ENCODE results near the gene CYTH4.

Gene CYTH4

DNA sequence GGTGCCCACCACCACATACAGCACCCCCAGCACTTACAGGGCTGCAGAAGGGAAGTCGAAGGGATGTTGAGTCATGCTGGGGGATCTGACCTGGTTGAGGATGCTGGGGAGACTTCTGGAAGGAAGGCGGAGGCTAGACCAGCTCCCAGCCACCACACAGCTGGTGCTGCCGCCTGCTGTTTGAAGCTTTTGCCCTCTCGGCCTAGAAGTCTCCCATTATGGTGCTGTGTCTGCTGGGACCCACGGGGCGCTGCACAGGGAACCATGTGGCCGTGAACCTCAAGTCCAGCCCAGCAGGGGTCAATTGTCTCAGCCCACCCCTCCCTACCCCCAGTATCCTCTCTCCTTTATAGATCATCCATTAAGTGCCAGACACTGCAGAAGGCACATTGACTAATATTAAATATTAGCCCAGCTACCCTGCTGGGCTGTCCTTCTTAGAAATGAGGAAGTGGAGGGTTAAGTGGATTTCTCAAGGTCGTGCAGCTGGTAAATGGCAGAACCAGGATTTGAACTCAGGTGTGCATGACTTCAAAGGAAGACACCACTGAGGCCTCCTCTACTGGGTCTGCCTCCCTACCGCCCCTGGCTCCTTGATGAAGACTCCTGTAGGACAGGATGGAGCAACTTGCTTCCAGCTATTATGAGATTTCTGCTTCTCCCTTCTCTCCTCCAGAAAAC is 49.7 kb downstream of the CYTH4 start:
- DNase-seq: no peak

DNA sequence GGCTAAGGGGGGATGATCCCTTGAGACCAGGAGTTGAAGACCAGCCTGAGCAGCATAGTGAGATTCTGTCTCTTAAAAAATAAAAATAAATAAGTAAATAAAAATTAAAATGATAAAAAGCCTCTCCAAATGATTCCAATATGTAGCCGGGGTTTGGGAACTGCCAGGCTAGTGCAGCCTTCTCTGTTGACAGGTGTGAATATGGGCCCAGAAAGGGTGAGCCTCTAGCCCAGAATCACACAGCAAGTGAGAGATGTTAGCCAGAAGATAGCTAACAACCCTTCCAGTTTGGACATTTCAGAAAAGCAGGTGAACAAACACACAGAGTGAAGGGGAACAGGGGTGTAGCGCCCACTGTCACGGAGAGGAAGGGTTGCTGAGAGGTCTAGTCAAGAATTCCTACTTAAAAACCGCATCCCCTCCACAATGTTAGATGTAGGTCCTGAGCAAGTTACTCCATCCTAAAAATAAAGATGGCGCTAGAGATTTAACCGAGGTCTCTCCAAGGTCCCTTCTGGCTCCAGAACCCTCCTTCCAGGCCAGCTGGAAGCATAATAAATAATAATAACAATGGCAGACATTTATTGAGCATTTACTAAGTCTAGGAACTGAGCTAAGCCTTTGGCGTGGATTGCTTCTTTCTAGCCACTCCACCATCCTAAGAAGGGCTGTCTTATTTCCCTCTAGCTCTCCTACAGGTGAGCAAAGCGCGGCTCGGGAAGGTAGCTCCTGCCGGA is 51.6 kb downstream of the CYTH4 start:
- no peak for DNase-seq

DNA sequence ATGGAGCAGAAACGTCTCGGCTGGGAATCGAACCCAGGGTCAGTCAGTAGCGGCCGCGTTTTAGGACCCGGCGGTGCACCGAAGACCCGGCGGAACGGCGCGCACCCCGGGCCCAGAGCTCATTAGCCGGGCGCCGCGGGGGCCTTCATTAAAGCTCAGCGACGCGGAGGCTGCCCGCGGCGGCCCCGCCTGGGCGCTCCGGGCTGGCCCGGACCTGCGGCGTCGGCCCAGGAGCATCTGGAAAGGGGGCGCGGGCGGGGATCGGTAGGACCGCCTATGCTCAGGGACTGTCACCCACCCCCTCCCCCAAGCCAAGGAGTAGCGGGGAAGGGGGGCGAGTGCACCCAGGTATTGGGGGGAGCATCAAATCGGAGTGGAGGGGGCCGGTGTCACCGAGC is 52.2 kb downstream of the CYTH4 start:
- no peak for DNase-seq

DNA sequence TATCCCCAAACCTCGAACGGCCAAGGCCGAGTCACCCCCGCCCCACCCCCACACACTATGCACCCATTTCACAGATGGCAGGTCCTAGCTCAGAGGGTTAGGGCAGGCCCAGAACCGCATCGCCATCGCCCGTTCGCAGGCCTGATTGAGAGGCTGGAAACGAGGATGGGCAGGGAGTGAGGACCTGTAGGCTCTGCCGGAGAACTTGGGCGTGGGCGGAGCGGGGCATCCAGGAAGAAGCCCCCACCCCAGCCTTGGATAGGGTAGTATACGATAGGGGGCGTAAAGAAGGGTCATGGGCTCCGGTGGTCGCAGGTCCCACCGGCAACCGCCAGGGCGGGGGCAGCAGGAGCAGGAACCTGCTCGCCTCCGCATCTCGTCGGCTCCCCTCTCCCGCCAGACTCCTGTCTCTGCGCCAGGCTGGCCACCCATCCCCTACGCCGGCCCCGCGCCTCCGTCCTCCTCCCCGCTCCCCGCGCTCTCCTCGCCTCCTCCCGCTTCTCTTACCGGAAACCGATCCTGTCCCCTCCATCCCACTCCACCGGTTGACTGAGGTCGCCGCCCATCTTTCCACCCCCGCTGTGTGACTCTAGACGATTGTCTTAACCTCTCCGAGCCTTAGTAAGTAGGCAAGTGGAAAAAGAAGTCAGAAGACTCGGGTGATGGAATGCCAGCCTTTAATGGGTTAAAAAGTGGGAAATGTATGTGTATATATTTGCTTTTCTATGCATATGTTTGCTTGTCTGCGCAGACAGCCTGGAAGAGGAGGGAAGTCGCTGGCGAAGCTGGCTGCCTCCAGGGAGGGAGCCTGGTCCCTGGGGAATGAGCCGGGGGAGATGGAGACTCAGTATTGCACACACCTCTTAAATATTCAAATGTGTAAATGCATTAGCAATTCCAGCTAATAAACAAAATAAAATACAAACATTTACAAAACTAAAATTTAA is 52.8 kb downstream of the CYTH4 start:
- DNase-seq: no peak

DNA sequence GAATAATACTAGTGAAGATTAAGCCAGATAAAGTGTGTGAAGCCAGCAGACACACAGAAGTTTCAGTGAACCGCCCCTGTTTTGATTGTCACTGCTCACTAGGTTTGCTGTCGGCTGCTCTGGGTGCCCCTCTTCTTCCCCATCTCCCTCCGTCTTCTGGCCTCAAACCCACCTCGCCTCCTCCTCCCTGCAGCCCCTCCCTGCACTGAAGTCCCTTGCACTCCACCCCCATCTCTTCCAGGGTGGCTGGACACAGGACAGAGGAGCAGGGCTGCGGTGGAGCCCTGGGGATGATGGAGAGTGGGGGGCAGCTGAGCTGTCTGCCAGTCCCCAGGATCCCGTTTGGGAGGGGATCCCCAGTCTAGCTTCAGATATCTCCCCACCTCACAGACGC is 53.5 kb downstream of the CYTH4 start:
- no peak for DNase-seq

DNA sequence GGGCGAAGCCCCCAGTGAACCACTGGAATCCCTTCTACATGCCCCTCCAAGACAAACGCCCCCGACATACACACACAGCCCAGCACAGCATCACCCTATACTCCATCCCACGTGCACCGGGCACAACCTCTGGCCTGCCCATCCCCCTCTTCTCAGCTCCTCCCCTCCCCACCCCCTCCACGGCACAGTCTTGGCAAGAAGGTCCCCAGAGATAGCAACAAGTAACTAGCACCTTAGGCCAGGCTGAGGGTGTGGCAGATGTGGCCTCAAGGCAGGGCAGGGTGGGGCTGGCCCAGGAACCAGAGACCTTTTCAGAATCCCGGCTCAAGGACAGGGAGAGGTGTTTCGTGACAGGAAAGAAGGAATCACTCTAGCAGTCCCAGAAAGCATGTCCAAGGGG is 54.3 kb downstream of the CYTH4 start:
- DNase-seq: no peak

DNA sequence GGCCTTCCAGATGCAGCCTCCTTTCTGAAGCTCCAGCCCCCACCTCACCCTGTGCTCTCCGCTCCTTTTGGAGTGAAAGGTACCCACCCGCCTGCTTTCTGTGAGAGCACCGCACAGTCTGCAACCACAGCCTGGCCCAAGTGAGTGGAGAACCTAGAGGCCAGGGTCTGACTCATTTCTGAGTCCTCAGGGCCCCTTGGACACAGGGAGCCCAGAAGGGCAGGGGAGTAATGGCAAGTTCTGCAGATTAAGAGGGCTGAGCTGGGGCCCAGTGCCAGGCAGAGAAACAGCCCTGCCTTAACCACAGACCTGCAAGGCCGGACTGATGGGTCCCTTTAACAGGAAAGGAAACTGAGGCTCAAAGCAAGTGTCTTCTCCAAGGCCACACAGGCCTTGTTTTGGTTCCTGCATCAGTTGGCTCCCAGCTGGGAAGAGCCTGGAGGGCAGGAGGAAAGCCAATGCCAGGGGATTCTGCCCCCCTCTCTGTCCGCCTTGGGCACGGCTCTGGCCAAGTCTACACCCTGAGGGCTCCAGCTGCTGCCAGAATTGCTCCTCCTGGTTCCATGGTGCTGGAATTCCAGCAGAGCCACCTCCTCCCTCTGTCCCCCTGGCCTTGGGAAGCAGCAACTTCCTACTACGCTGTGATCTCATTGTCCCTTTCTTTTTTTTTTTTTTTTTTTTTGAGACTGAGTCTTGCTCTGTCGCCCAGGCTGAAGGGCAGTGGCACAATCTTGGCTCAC is 55.1 kb downstream of the CYTH4 start:
- DNase-seq: no peak

DNA sequence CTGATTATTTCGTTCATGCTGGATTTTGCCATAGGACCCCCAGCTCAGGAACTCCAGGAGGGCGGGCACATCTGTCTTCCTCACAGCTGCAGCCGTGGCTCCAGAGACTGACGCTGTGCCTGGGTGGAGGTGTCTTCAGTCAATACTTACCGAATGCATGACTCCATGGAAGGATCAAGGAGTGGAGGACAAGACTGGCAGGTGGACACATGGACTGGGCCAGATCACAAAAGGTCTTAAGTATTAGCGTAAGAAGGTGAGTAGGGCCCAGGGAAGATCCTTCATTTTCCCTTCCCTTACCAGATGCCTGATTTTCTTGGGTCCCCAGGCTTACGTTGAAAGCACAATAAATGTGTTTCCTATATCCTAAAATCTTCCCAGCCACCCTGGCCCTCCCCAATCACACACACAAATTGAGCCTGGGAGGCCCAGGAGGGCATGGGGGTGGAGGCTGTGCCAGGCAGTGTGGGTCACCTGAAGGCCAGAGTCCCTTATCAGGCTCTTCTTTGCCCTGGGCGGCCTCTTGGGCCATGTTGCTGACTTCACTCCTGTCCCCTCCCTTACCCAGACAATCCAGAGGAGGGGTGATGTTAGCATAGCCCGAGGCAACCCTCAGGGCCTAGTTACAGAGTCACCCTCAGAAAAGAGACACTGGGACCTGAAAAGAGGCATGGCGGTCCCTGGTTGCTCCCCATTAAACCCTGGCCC is 56.4 kb downstream of the CYTH4 start:
- no peak for DNase-seq

DNA sequence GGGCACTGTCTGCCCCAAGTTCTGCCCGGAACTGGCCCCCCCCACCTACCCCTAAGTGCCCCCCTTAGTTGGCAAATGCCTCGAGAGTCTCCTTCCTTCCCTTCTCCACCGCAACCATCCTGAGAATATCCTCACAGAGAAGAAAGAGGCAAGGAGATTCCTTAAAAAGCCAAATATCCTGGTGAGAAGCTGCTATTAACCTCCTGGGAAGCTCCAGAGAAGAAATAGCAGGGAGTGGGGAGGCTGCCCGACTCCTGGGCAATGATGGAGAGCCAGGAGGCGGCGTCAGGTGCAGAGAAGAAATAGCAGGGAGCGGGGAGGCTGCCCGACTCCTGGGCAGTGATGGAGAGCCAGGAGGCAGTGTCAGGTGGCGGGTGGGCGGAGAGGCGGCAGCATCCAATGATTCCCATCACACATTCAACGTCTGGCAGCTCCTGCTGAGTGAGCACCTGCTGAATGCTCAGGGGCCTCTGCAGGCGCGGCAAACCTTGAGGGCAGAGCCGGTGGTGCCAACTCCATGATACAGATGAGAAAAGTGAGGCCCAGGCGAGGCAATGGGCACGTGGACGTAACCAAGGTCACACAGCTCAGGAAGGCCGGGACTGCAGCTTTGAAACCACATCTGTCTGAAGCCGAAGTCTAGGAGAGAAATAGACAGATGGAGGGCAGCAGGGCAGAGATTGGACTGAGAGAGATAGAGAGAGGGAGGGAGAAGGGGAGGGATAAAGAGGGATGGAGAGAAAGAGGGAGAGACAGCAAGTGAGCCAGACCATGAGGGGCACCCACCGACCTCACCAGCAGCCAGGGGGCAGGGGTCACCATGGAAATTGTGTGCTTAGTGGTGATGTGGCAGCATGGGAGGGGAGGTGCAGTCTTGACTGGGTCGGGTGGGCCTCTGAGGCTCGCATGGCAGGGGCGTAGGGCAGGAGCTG is 58.3 kb downstream of the CYTH4 start:
- no peak for DNase-seq

DNA sequence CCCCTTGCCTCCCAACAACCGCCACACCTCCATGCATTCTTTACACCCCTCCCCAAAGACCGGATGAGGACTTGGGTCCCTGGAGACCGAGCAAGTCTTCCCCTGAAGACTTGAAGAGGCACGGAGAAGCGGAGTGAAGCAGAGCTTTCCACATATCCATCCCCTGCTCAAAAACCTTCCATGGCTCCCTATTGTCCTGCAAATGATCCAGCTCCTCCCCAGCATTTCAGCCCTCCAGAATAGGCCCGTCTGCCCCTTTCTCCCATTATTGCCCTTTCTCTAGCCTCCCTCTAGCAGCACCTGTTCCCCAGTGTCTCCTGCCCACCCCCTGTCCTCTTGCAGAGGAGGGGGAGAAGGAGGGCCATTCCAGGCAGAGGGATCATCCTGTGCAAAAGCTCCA is 59.8 kb downstream of the CYTH4 start:
- DNase-seq: no peak

DNA sequence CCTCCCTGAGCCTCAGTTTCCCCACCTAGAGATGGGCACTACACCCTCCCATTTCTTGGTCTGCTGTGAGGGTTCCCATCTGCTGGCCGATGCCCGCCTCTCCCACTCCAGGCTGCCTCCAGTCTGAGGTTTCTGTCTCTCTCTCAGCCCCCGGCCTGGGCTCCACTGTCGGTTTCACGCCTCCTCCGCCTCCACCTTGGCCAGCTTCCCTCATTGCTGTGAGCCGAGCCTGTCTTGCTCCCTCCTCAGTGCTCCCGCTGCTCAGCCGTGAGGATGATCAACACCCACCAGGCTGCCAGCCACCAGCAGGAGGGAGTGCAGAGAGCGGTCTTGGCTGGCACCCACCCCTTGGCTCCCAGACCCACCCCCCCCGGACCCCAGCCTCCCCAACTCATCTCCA is 61.0 kb downstream of the CYTH4 start:
- DNase-seq: no peak

DNA sequence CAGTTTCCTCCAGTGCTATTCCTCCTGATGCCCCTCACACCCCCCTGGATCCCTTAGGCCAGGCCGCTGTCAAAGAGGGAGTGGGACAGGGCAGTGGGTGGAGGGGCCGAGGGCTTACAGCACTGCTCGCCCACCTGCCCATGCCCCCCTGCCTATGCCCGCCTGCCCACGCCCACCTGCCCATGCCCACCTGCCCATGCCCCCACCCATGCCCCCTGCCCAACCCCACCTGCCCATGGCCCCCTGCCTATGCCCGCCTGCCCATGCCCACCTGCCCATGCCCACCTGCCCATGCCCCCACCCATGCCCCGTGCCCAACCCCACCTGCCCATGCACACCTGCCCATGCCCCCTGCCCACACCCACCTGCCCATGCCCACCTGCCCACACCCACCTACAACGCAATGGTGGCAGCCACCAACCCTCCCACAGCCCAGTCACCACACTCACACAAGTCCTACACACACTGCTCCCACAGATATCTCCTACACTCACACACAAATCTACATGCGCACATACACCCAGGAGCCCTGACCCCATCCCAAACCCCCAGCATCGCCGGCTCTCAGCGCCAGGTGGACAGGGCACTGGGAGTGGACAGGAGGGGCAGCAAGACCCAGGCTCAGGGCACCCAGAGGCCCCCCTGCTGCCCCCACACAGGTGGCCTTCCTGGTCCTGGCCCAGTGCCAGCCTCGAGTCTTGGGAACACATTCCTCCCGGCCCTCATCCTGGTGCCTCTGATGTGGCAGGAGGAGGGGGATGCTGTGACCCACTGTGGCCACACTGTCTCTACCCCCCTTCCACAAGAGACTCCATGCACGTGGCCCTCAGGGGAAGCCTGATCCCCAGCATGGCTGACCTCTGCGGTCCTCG is 61.8 kb downstream of the CYTH4 start:
- no peak for DNase-seq

DNA sequence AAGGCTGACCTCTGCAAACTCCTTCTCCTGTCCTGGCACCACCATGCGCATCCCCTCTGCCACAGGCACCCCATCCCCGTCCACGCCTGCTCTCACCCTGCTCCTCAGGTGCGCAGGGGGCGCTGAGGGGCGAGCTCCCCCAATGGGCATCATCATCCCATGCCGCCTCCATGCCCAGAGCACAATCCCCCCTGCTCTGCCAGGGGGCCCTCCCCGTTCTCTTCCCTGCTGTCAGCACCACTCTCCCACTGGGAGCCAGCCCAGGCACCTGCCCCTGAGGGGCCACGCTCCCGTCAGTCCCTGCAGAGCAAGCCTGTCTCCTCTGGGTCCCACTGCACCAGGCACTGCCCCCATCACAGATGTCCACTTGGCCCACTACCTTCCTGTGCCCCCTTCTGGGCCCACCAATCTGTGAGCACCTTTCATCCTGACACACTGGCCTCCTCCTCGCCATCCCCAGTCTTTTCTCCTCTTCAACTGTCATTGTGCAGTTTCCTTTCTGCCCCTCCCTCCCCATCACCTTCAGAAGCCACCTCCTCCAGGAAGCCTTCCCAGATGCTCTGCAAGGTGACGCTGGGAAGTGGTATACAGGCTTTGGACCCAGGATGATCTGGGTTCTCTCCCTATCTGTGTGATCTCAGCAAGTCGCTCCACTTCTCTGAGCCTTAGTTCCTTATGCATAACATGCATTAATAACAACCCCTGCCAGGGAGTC is 62.6 kb downstream of the CYTH4 start:
- DNase-seq: no peak

DNA sequence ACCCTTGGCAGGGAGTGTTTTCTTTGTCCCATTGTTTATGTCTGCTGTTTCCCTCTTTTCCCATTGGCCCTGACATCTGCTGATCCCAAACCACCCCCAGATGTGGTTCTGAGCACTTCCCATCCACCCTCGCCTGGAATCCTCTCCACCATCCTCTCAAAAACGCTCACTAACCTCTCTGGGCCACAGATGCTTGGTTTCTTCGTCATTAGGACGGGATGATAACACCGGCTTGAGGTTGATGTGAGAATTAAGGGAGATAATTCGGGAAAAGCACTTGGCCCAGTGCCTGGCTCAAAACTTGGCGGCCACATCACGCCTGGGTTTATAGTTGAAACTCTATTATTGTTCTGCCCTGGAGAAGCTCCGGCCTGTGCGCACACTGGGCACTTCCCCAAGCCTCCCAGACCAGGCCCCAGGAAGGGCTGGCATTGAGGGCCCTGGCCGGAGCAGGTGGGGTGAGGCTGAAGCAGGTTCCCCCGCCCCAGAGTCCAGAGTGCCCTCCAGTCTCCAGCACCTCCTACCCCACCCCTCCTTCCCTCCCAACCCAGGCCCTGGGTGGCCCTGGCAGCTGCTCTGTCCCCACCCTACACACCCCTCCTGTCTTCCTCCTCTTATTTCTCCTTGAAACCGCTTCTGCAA is 63.7 kb downstream of the CYTH4 start:
- DNase-seq: no peak

DNA sequence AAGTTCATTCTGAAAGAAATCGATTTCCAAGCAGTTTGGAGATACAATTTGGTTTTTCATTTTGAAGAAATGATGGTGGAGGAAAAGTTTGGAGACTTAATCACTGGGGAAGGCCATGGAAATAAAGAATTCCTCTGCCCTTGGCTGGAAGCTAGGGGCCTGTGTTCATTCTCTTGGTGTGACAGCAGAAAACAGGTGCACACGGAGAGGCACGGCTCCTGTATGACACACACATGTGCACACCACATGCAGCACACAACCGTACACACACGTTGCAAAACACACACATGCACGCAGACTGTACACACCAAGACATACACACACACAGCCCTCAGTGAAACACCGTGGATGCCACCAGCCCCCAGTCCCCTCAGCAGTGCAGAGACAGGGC is 64.2 kb downstream of the CYTH4 start:
- no peak for DNase-seq

DNA sequence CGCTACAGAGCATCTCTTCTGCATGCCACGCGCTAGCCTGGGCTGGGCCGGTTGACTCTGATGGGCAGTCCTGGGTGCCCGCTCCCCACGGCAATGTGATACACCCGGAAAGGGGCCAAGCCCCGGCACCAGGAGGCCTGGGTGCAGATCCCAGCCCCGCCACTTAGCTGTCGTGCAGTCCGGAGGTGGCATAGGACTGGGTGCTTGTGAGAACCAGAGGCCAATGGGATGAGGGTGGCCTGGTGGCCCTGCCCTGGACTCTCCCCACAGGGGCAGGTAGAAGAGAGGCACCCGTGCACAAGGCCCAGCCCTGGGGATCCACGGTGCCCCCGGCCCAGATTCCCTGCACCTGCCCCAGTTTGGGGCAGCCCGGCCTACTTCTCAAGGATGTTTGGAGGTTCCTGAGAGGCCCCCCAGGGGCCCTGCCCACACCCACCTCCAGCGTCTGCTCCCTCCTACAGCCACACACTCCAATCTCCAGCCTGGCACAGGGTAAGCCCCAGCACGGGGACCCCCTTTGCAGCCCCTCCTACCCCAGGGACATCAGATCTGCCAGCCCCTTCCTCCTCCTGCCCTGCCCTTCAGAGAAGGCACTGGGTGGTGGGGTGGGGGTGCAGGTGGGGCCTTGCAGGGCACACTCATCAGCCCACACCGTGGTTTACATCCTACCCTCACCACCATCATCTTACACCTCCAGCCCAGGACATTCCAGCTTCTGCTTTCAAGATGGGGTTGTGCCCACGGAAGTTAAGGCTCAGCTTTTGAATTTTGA is 66.9 kb downstream of the CYTH4 start:
- DNase-seq: no peak

DNA sequence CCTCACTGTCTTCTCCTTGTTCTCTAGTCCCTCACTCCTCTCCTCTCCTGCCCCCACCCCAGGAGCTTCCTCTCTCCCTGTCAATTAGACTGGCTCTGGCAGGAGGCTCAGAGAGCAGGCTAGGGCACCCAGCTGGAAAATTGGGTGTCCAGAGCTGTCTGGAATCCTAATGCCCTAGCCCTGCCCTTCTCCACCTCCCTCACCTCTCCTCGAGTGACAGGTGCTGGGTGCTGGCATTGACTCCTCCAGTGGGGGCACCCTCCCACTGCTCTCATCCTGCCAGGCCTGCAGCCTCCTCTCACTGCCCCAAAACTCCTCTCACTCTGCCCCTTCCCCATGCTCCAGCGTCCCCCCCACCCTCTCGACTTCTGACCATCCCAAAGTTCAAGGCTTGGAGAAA is 68.9 kb downstream of the CYTH4 start:
- DNase-seq: no peak

DNA sequence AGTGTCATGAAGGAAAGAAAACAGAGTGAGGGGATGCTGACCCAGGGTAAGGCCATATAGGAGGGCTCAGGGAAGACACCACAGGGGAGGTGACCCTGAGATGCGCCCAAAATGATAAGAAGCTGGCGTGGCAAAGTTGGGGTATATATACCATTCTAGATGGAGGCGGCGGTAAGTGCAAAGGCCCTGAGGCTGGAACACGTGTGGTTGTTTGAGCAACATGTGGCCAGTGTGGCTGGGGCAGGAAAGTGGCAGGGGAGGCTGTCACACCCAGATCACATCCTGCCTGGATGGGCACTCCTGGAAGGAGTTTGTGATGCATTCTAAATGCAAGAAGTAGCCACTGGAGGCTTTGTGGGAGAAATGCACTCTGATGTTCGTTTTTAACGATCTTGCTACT is 70.2 kb downstream of the CYTH4 start:
- DNase-seq: no peak

Measured in CD4-positive, alpha-beta T cell treated with Interleukin-4 for 4 hours (primary cell).